ENCODE data around the gene CCDC148.

CCDC148 gene

DNA sequence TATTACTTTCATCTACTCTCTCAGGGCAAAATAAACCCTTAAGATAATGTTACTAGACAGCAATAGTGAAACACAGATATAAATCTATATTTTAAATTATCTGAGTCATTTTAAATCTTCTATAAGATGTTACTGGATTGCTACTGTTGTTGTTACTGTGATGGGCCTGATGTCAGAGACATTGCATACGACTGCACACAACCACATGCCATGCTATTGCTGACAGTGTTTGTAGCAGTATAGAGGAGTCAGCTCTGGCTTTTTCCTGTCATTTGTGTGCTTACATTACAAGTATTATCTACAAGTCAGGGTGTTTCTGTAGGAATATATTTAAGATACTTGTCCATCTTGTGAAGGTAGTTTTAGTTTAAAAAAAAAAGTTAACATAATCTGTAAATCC is 63.9 kb downstream of the CCDC148 start:
- no peak overlapping the region for H3K4me2 ChIP-seq
- H3K9ac ChIP-seq, result no peak overlapping the region
- TF ChIP-seq Cebpa-rat (IDR thresholded peaks at IDR 0.05), result no peak

GRCh38 chr2:158391876-158392275 is 64.7 kb downstream of the CCDC148 start:
- Histone ChIP-seq H3K36me3 (no peaks in the 10 kb centered on the region), H3K4me2 (peak overlapping the region in 1 of 11 experiments; percentile 16; a peak in 1 of 22 replicates), H3K27me3 (no peaks in the 10 kb centered on the region)

More for the DNA sequence above, 63.9 kb downstream of the CCDC148 start:
- Histone ChIP-seq H3K4me3 (no peak overlapping the region), H4K20me1 (no peaks in the 10 kb centered on the region), H3K4me1 (peaks cover 0 to 6% (median 0%) of the 10 kb centered on the region in 10 experiments; a peak in 2 of 20 replicates), H3K27me3 (no peaks in the 10 kb centered on the region), H3K9me3 (replicated peaks in 1 of 11) (no peaks in the 10 kb centered on the region), H3K27ac (no peak overlapping the region), H3K36me3 (no peaks in the 10 kb centered on the region)

GRCh38 chr2:158391361-158391760 is 65.2 kb downstream of the CCDC148 start:
- no peak for TF ChIP-seq Cebpa-rat (IDR thresholded peaks at IDR 0.05)
- Histone ChIP-seq H3K4me3 (no peak overlapping the region), H3K27ac (no peak overlapping the region), H3K27me3 (no peaks in the 10 kb centered on the region), H3K36me3 (no peaks in the 10 kb centered on the region), H4K20me1 (no peaks in the 10 kb centered on the region), H3K9ac (no peak overlapping the region), H3K9me3 (replicated peaks in 1 of 11) (no peaks in the 10 kb centered on the region), H3K4me1 (peaks cover 0 to 6% (median 0%) of the 10 kb centered on the region in 10 experiments; a peak in 2 of 20 replicates), H3K4me2 (no peak overlapping the region)

More at GRCh38 chr2:158391876-158392275, 64.7 kb downstream of the CCDC148 start:
- Histone ChIP-seq H3K4me1 (peaks cover 0 to 6% (median 0%) of the 10 kb centered on the region in 10 experiments; a peak in 2 of 20 replicates), H3K9ac (no peak overlapping the region), H3K27ac (no peak overlapping the region), H3K9me3 (replicated peaks in 1 of 11) (no peaks in the 10 kb centered on the region), H4K20me1 (no peaks in the 10 kb centered on the region), H3K4me3 (no peak overlapping the region)
- no peak for TF ChIP-seq Cebpa-rat (IDR thresholded peaks at IDR 0.05)

DNA sequence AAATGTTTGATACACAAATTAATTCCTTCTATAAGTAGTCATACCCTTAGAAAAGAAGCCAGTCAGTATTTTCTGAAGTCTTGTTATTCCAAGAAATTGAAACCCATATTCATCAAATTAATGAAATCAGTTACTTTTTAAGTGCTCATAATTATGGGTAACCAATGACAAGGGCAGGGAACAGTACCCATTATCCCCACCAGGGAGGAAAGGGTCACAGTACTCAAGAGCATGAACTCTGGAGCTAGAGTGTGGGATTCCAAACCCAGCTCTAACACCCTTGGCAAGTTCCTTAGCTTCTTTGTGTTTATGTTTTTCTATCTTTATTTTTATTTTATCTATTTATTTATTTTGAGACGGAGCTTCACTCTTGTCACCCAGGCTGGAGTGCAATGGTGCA is 68.4 kb downstream of the CCDC148 start:
- no peak for TF ChIP-seq Cebpa-rat (IDR thresholded peaks at IDR 0.05)
- H3K4me1 ChIP-seq, result peaks cover 0 to 6% (median 0%) of the 10 kb centered on the region in 10 experiments; a peak in 2 of 20 replicates
- H4K20me1 ChIP-seq, result no peaks in the 10 kb centered on the region

GRCh38 chr2:158385646-158386045 is 70.9 kb downstream of the CCDC148 start:
- Histone ChIP-seq H3K9me3 (replicated peaks in 1 of 11) (no peaks in the 10 kb centered on the region), H3K4me3 (no peak overlapping the region), H3K4me1 (no peaks in the 10 kb centered on the region), H3K27ac (no peak overlapping the region), H3K9ac (no peak overlapping the region), H4K20me1 (no peaks in the 10 kb centered on the region), H3K27me3 (no peaks in the 10 kb centered on the region), H3K4me2 (no peak overlapping the region), H3K36me3 (no peaks in the 10 kb centered on the region)
- TF ChIP-seq Cebpa-rat (IDR thresholded peaks at IDR 0.05), result no peak

More for the DNA sequence above, 68.4 kb downstream of the CCDC148 start:
- Histone ChIP-seq H3K27ac (no peak overlapping the region), H3K9ac (no peak overlapping the region), H3K36me3 (no peaks in the 10 kb centered on the region), H3K4me3 (no peak overlapping the region), H3K9me3 (replicated peaks in 1 of 11) (no peaks in the 10 kb centered on the region), H3K4me2 (no peak overlapping the region), H3K27me3 (no peaks in the 10 kb centered on the region)

DNA sequence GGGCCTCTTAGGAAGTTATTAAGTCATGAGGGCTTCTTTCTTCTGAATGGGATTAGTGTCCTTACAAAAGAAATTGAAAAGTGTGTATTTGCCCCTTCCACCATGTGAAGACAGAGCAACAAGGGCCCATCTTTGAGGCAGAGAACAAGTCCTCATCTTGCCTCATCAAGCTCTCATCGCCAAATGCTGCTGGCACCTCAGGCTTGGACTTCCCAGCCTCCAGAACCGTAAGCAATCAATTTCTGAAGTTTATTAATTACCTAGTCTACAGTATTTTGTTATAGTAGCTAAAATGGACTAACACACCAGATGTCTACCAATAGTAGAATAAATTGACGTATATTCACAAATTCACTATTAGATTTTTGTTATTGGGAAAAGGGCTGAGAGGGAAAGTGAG is 74.6 kb downstream of the CCDC148 start:
- no peak for TF ChIP-seq Cebpa-rat (IDR thresholded peaks at IDR 0.05)
- no peaks in the 10 kb centered on the region for H4K20me1 ChIP-seq
- no peaks in the 10 kb centered on the region for H3K27me3 ChIP-seq
- no peak overlapping the region for H3K4me2 ChIP-seq
- H3K4me3 ChIP-seq, result no peak overlapping the region
- no peak overlapping the region for H3K27ac ChIP-seq
- no peaks in the 10 kb centered on the region for H3K36me3 ChIP-seq
- H3K9ac ChIP-seq, result no peak overlapping the region
- H3K4me1 ChIP-seq, result no peaks in the 10 kb centered on the region
- H3K9me3 ChIP-seq (replicated peaks in 1 of 11), result no peaks in the 10 kb centered on the region

GRCh38 chr2:158381205-158381604 is 75.3 kb downstream of the CCDC148 start:
- Histone ChIP-seq H3K9ac (no peak overlapping the region), H3K27ac (no peak overlapping the region), H3K36me3 (no peaks in the 10 kb centered on the region), H3K9me3 (replicated peaks in 1 of 11) (no peaks in the 10 kb centered on the region), H3K4me3 (no peak overlapping the region), H3K4me2 (no peak overlapping the region), H3K27me3 (no peaks in the 10 kb centered on the region), H3K4me1 (no peaks in the 10 kb centered on the region), H4K20me1 (no peaks in the 10 kb centered on the region)
- TF ChIP-seq Cebpa-rat (IDR thresholded peaks at IDR 0.05), result no peak

- Histone ChIP-seq H3K27ac (no peak overlapping the region), H3K4me1 (no peaks in the 10 kb centered on the region), H3K9ac (no peak overlapping the region), H3K36me3 (no peaks in the 10 kb centered on the region), H3K9me3 (replicated peaks in 1 of 11) (no peaks in the 10 kb centered on the region), H3K4me3 (no peak overlapping the region), H3K4me2 (no peak overlapping the region), H4K20me1 (no peaks in the 10 kb centered on the region), H3K27me3 (no peaks in the 10 kb centered on the region)
- no peak for TF ChIP-seq Cebpa-rat (IDR thresholded peaks at IDR 0.05)
Measured at GRCh38 chr2:158380746-158381145, 75.8 kb downstream of the CCDC148 start.

DNA sequence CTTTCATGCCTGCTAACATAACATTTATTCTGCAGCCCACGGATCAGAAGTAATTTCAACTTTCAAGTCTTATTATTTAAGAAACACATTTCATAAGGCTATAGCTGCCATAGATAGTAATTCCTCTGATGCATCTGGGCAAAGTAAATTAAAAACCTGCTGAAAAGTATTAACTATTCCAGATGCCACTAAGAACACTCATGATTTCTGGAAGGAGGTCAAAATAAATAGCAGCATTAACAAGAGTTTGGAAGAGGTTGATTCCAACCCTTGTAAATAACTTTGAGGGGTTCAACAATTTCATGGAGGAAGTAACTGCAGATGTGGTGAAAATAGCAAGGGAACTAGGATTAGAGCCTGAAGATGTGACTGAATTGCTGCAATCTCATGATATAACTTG is 77.6 kb downstream of the CCDC148 start:
- TF ChIP-seq Cebpa-rat (IDR thresholded peaks at IDR 0.05), result no peak
- H3K36me3 ChIP-seq, result no peaks in the 10 kb centered on the region
- H4K20me1 ChIP-seq, result no peaks in the 10 kb centered on the region
- no peak overlapping the region for H3K4me3 ChIP-seq
- H3K4me1 ChIP-seq, result no peaks in the 10 kb centered on the region
- H3K9me3 ChIP-seq (replicated peaks in 1 of 11), result no peaks in the 10 kb centered on the region
- no peak overlapping the region for H3K27ac ChIP-seq
- no peaks in the 10 kb centered on the region for H3K27me3 ChIP-seq
- no peak overlapping the region for H3K9ac ChIP-seq
- no peak overlapping the region for H3K4me2 ChIP-seq

DNA sequence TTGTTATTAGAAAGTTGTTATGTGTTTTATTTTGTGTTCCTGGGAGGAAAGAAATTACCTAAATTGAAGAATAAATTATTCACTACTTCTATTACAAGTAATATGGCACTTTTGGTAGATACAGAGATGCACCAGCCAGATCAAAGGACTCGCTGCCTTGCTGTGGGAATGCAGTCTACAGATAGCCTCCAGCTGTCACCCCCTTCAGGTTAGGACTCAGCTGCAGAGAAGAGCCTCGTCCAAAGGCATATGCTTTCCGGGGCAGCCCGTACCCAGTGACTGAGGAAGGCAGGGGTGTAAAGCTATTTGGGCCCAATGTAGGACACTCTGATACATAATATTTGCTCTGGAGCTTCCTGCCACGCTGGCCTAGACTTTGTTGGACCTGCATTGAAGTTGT is 90.2 kb downstream of the CCDC148 start:
- Histone ChIP-seq H3K27ac (no peak overlapping the region), H3K4me1 (no peaks in the 10 kb centered on the region), H3K9ac (no peak overlapping the region), H3K27me3 (no peaks in the 10 kb centered on the region), H3K36me3 (no peaks in the 10 kb centered on the region), H3K4me3 (no peak overlapping the region), H4K20me1 (no peaks in the 10 kb centered on the region), H3K9me3 (replicated peaks in 1 of 11) (no peaks in the 10 kb centered on the region), H3K4me2 (no peak overlapping the region)
- TF ChIP-seq Cebpa-rat (IDR thresholded peaks at IDR 0.05), result no peak

Data from BLaER1 treated with 17β-estradiol and CSF1 and Interleukin-3, amounts not matched to agents 10 nM and 100 nM (cell line).